Measurements from ENCODE around the gene PITPNM3. TPM values are rescaled to one million over a fixed set of nuclear protein-coding genes. Genes with fewer than 3 reads are reported as not detected.

The PITPNM3 gene
- total RNA-seq, 1 experiment from 2014 or later, result 4.2 TPM

DNA sequence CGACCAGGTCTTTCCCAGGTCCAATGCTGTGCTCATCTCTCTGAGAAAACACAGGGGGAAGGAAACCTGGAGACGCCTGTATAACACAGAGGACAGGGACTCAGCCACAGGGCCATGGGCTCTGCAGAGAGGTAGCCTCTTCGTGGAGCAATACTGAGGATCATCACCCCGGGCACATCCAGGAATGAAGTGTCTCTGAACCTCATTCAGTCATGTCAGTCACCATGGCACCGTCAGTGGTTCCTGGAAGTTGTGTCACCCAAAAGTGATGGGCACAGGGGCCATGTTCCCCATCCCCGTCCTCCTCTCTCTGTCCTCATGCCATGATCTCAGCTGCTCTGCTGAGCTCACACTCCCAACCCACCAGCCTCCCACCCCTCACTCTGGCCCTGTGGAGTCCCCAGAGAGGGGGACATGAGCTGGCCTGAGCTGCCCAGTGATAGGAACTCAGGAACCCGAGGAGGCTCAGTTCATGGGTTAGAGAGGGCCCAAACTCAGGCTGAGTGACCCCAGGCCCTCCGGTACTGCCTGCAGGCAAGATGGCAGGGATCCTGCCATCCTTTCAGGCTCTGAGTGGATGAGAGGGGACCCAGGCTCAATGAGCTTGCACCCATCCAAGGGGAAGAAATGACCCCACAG lies 53.4 kb downstream of the PITPNM3 start:
- DNase-seq (ENCODE audit: low read depth, low spot score) (no peak), ATAC-seq (no peak)
- ChIA-PET CTCF (interaction anchor here (0.8 kb wide), 1 partner anchor 30 kb away, joined by 3 read pairs; no protein-coding TSS in a partner anchor), RAD21 (ENCODE audit: low non-redundant PET in 1 of 2, low total read pairs in 2 of 2, uncharacterized antibody in 2 of 2, unreplicated experiment in 2 of 2) (no interaction called here), POLR2A (no interaction called here)
- no peak overlapping the region for H3K4me2 ChIP-seq (ENCODE audit: low read length)
- H3K36me3 ChIP-seq (ENCODE audit: control insufficient read depth in 1 of 2, insufficient read depth in 2 of 2, low read length in 2 of 2), result no peaks in the 10 kb centered on the region
- H3K27me3 ChIP-seq (ENCODE audit: insufficient read depth, low read length), result no peaks in the 10 kb centered on the region
- no peaks in the 10 kb centered on the region for H3K79me2 ChIP-seq (ENCODE audit: insufficient read depth, low read length)
- no peaks in the 10 kb centered on the region for H4K20me1 ChIP-seq (ENCODE audit: insufficient read depth)
- H2AFZ ChIP-seq (ENCODE audit: low read depth, low read length, poor library complexity, severe bottlenecking), result no peak overlapping the region
- intact Hi-C loops (cut with micrococcal nuclease), result no loop called here
- no peaks in the 10 kb centered on the region for H3K9me2 ChIP-seq (ENCODE audit: insufficient read depth)
- no peak overlapping the region for H3K9ac ChIP-seq (ENCODE audit: low read length)
- H3K9me3 ChIP-seq (ENCODE audit: control insufficient read depth in 1 of 2, insufficient read depth in 1 of 2, low read depth in 1 of 2, low read length in 2 of 2), result no peaks in the 10 kb centered on the region
- no peak overlapping the region for H3K4me3 ChIP-seq (replicated peaks in 1 of 2; ENCODE audit: low read depth in 1 of 2, low read length in 2 of 2)
- TF ChIP-seq CBX3 (IDR thresholded peaks at IDR 0.05; ENCODE audit: low read depth) (no peak), FOSL1 (IDR thresholded peaks at IDR 0.05; ENCODE audit: low read depth) (no peak), SIN3A (IDR thresholded peaks at IDR 0.05; ENCODE audit: low read depth) (no peak), EGR1 (IDR thresholded peaks at IDR 0.05; ENCODE audit: low read depth) (no peak), JUND (IDR thresholded peaks at IDR 0.05) (no peak), ELF1 (IDR thresholded peaks at IDR 0.05; ENCODE audit: borderline replicate concordance, low read depth) (no peak), SRF (IDR thresholded peaks at IDR 0.05; ENCODE audit: low read depth) (no peak), RAD21 (IDR thresholded peaks at IDR 0.05; ENCODE audit: low read depth) (no peak), POLR2AphosphoS5 (IDR thresholded peaks at IDR 0.05; ENCODE audit: low read depth, low read length) (no peak), EZH2phosphoT487 (IDR thresholded peaks at IDR 0.05; ENCODE audit: borderline replicate concordance) (no peak), ZFX (IDR thresholded peaks at IDR 0.05) (no peak)
- TF ChIP-seq, protein P1, sequence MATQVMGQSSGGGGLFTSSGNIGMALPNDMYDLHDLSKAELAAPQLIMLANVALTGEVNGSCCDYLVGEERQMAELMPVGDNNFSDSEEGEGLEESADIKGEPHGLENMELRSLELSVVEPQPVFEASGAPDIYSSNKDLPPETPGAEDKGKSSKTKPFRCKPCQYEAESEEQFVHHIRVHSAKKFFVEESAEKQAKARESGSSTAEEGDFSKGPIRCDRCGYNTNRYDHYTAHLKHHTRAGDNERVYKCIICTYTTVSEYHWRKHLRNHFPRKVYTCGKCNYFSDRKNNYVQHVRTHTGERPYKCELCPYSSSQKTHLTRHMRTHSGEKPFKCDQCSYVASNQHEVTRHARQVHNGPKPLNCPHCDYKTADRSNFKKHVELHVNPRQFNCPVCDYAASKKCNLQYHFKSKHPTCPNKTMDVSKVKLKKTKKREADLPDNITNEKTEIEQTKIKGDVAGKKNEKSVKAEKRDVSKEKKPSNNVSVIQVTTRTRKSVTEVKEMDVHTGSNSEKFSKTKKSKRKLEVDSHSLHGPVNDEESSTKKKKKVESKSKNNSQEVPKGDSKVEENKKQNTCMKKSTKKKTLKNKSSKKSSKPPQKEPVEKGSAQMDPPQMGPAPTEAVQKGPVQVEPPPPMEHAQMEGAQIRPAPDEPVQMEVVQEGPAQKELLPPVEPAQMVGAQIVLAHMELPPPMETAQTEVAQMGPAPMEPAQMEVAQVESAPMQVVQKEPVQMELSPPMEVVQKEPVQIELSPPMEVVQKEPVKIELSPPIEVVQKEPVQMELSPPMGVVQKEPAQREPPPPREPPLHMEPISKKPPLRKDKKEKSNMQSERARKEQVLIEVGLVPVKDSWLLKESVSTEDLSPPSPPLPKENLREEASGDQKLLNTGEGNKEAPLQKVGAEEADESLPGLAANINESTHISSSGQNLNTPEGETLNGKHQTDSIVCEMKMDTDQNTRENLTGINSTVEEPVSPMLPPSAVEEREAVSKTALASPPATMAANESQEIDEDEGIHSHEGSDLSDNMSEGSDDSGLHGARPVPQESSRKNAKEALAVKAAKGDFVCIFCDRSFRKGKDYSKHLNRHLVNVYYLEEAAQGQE (IDR thresholded peaks at IDR 0.05; ENCODE audit: low read depth), result no peak
- TF ChIP-seq, protein P2, sequence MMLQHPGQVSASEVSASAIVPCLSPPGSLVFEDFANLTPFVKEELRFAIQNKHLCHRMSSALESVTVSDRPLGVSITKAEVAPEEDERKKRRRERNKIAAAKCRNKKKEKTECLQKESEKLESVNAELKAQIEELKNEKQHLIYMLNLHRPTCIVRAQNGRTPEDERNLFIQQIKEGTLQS (IDR thresholded peaks at IDR 0.05), result no peak
- no peak overlapping the region for H3K27ac ChIP-seq (ENCODE audit: low read depth, low read length)
- peaks cover 22 to 29% of the 10 kb centered on the region in 2 experiments for H3K4me1 ChIP-seq (ENCODE audit: control insufficient read depth in 1 of 2, insufficient read depth in 2 of 2, low read length in 2 of 2)
- no TSS peak for BruUV-seq (replicated peaks)

All from HCT116 (cell line).